SK-N-SH treated with all-trans-retinoic acid at 6 μM for 48 hours (cell line): ENCODE data around the gene ROBO1.
A peak's percentile ranks its signal among the peaks of the same experiment; 100 is the strongest.

Experiments used
- ATAC-seq: fragments of 200-7000 bp; cut with Tn5 transposase; 3 replicates; pipeline ENCODE4 v1.9.1; 2020; ENCODE audit warnings: mild to moderate bottlenecking, moderate library complexity
- ARNTL ChIP-seq: fragments of 450-650 bp; formaldehyde crosslinking; IDR thresholded peaks from 2 replicates; pipeline ENCODE4 v1.5.0; 2020; ENCODE audit warnings: low read depth, mild to moderate bottlenecking, moderate library complexity, borderline replicate concordance
- ESRRG ChIP-seq: fragments of 250-450 bp; sonication (Bioruptor Pico); IDR thresholded peaks from 2 replicates; pipeline ENCODE4 v1.6.1; 2021; ENCODE audit warnings: mild to moderate bottlenecking
- GLIS3 ChIP-seq: fragments of 250-450 bp; sonication (Bioruptor Pico); IDR thresholded peaks from 2 replicates; pipeline ENCODE4 v1.5.0; 2020; ENCODE audit warnings: mild to moderate bottlenecking, moderate library complexity
- ISL1 ChIP-seq: fragments of 250-450 bp; sonication (Bioruptor Pico); IDR thresholded peaks from 2 replicates; pipeline ENCODE4 v2.1.2; 2022; ENCODE audit warnings: mild to moderate bottlenecking, moderate library complexity
- OSR1 ChIP-seq: fragments of 250-450 bp; sonication (Bioruptor Pico); IDR thresholded peaks from 2 replicates; pipeline ENCODE4 v1.8.0; 2022; ENCODE audit warnings: moderate library complexity, mild to moderate bottlenecking, inconsistent platforms
- PPARA ChIP-seq: fragments of 250-450 bp; sonication (Bioruptor Pico); IDR thresholded peaks from 2 replicates; pipeline ENCODE4 v1.5.0; 2020; ENCODE audit warnings: mild to moderate bottlenecking, borderline replicate concordance
- SNAI2 ChIP-seq: fragments of 250-450 bp; sonication (Bioruptor Pico); IDR thresholded peaks from 2 replicates; pipeline ENCODE4 v1.5.0; 2020; ENCODE audit warnings: mild to moderate bottlenecking, moderate library complexity
- ZC3H10 ChIP-seq: fragments of 250-450 bp; sonication (Bioruptor Pico); IDR thresholded peaks from 2 replicates; pipeline ENCODE4 v1.5.1; 2021; ENCODE audit warnings: mild to moderate bottlenecking, moderate library complexity
- ZFP3 ChIP-seq: fragments of 250-450 bp; sonication (Bioruptor Pico); IDR thresholded peaks from 2 replicates; pipeline ENCODE4 v1.5.0; 2020; ENCODE audit warnings: mild to moderate bottlenecking, moderate library complexity
- ZFP30 ChIP-seq: fragments of 450-650 bp; formaldehyde crosslinking; IDR thresholded peaks from 2 replicates; pipeline ENCODE4 v1.5.0; 2022; ENCODE audit warnings: mild to moderate bottlenecking, moderate library complexity
- ZNF70 ChIP-seq: fragments of 450-650 bp; formaldehyde crosslinking; IDR thresholded peaks from 2 replicates; pipeline ENCODE4 v1.5.0; 2020; ENCODE audit warnings: mild to moderate bottlenecking, moderate library complexity
- ZNF8 ChIP-seq: fragments of 450-650 bp; formaldehyde crosslinking; IDR thresholded peaks from 2 replicates; pipeline ENCODE4 v1.5.0; 2020; ENCODE audit warnings: mild to moderate bottlenecking, moderate library complexity
- TF ChIP-seq, protein P1 (sequence below): fragments of 250-450 bp; sonication (Bioruptor Pico); IDR thresholded peaks from 2 replicates; pipeline ENCODE4 v1.8.0; 2020; ENCODE audit warnings: mild to moderate bottlenecking, moderate library complexity, borderline replicate concordance
- TF ChIP-seq, protein P2 (sequence below): fragments of 250-450 bp; sonication (Bioruptor Pico); IDR thresholded peaks from 2 replicates; pipeline ENCODE4 v1.5.1; 2021; ENCODE audit warnings: mild to moderate bottlenecking, moderate library complexity
- TF ChIP-seq, protein P3 (sequence below): fragments of 250-450 bp; sonication (Bioruptor Pico); IDR thresholded peaks from 2 replicates; pipeline ENCODE4 v1.5.1; 2020; ENCODE audit warnings: low read depth, mild to moderate bottlenecking, moderate library complexity

Gene ROBO1

DNA sequence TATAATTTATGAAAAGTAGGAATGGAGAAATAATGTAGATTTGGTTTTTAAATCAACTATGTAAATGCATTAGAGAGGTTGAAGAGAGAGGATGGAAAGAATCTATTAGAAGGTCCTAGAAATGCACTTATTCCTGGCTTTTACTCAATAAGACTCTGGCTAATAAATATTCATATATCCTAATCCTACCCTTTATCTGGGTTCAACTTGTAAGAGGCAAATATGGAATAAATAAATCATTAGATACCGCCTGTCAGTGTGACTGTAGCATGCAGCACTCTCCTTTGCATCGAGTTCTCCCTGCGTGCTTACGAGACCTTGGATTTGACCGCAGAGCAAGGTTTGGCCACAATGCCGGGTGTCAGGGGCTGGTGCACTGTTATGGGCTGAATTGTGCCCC, 1156.5 kb downstream of the ROBO1 start (continued):
- TF ChIP-seq, protein P1, sequence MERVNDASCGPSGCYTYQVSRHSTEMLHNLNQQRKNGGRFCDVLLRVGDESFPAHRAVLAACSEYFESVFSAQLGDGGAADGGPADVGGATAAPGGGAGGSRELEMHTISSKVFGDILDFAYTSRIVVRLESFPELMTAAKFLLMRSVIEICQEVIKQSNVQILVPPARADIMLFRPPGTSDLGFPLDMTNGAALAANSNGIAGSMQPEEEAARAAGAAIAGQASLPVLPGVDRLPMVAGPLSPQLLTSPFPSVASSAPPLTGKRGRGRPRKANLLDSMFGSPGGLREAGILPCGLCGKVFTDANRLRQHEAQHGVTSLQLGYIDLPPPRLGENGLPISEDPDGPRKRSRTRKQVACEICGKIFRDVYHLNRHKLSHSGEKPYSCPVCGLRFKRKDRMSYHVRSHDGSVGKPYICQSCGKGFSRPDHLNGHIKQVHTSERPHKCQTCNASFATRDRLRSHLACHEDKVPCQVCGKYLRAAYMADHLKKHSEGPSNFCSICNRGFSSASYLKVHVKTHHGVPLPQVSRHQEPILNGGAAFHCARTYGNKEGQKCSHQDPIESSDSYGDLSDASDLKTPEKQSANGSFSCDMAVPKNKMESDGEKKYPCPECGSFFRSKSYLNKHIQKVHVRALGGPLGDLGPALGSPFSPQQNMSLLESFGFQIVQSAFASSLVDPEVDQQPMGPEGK (CRISPR knock-in tag), result no peak

DNA sequence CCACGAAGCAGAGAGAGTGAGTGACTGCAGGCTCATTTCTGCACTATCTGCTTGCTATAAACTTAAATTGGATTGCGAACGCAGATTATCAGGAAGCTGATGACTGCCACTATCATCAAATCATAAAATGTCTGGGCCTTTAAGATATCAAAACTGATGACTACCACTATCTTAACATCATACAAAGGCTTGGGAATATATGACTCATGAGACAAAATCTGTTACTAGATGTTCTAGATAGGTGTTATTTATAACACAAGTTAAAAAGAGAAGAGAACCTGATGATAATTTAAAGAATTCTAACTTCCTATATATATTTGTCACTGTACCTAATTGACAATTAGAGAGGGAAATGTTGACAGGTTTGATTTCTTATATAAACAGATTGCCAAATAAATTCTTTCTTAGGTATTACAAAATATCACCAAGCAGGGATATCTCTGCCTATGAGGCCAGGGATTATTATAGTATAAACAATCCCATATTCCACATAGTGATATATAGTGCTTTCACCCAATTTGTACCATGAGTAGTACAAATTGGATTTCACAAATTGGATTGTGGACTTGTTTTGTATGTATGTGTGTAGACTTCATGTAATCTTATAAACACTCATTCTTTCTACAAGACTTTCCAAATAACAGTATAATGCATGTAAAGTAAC, 1157.2 kb downstream of the ROBO1 start:
- ATAC-seq, result no peak
- peak; percentile 45 for TF ChIP-seq ISL1
- no peak for TF ChIP-seq GLIS3 (CRISPR knock-in tag)

DNA sequence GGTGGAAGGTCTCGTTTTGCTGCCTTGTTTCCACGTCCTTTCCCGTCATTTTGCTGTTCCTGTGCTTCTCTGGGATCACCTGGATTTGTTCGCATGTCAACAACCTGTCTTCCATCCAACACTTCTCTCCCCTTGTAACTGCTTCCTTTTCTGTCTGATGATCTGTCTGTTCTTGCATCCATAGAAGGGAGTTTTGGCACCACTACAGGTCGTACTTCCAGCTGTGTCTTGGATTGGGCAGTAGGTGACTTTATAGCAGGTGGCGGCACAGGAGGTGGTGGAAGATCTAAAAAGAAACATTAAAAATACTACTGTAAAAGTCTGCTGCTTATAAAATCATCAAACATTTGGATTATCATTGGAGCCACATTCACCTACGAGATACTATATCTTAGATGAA, 1161.0 kb downstream of the ROBO1 start:
- TF ChIP-seq ZNF70 (CRISPR knock-in tag) (no peak), ESRRG (no peak), OSR1 (CRISPR knock-in tag) (no peak), ZC3H10 (CRISPR knock-in tag) (no peak), SNAI2 (CRISPR knock-in tag) (no peak), PPARA (no peak), ZNF8 (no peak)
- TF ChIP-seq, protein P2, sequence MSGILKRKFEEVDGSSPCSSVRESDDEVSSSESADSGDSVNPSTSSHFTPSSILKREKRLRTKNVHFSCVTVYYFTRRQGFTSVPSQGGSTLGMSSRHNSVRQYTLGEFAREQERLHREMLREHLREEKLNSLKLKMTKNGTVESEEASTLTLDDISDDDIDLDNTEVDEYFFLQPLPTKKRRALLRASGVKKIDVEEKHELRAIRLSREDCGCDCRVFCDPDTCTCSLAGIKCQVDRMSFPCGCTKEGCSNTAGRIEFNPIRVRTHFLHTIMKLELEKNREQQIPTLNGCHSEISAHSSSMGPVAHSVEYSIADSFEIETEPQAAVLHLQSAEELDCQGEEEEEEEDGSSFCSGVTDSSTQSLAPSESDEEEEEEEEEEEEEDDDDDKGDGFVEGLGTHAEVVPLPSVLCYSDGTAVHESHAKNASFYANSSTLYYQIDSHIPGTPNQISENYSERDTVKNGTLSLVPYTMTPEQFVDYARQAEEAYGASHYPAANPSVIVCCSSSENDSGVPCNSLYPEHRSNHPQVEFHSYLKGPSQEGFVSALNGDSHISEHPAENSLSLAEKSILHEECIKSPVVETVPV (CRISPR knock-in tag), result no peak
- TF ChIP-seq, protein P1 (CRISPR knock-in tag), result no peak
- ATAC-seq, result no peak

DNA sequence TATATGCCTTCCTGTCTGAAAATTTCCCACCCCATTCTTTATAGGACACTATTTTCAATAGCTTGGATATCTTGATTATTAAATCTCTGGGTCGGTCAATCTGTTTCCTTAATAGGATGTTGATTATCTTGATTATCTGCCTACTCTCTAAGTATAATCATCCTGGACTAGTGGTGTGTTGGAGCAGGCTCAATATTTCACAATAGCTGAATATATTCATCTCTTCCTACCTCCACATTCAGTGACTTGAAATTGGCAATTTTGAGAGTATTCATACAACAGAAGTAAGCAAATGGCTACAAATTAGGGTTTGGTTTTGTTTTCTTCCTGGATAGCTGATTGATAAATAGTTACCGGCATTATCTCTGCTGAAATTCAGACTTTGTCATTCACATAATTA, 1162.6 kb downstream of the ROBO1 start:
- TF ChIP-seq ZNF70 (CRISPR knock-in tag) (no peak), ZFP3 (CRISPR knock-in tag) (no peak), ZC3H10 (CRISPR knock-in tag) (no peak), ZFP30 (no peak)
- TF ChIP-seq, all 23 proteins: peak for 0
- no peak for ATAC-seq

- TF ChIP-seq ZFP3 (CRISPR knock-in tag), result no peak
- no peak for TF ChIP-seq ZC3H10 (CRISPR knock-in tag)
- TF ChIP-seq ISL1, result 0 out of 2 replicates have a peak, but pooled peaks have one; percentile 27
- no peak for ATAC-seq
These were observed 1163.5 kb downstream of the ROBO1 start for GRCh38 chr3:78604341-78604740.

- ATAC-seq, result no peak
- TF ChIP-seq, protein P1 (CRISPR knock-in tag), result no peak
- TF ChIP-seq SNAI2 (CRISPR knock-in tag) (no peak), ARNTL (CRISPR knock-in tag) (no peak)
- TF ChIP-seq, protein P3, sequence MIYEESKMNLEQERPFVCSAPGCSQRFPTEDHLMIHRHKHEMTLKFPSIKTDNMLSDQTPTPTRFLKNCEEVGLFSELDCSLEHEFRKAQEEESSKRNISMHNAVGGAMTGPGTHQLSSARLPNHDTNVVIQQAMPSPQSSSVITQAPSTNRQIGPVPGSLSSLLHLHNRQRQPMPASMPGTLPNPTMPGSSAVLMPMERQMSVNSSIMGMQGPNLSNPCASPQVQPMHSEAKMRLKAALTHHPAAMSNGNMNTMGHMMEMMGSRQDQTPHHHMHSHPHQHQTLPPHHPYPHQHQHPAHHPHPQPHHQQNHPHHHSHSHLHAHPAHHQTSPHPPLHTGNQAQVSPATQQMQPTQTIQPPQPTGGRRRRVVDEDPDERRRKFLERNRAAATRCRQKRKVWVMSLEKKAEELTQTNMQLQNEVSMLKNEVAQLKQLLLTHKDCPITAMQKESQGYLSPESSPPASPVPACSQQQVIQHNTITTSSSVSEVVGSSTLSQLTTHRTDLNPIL (CRISPR knock-in tag), result no peak
These were observed 1166.5 kb downstream of the ROBO1 start for GRCh38 chr3:78601249-78601648.
